Measurements from ENCODE around the gene NTRK2. TPM values are rescaled to one million over a fixed set of nuclear protein-coding genes. Genes with fewer than 3 reads are reported as not detected.

Gene NTRK2
- total RNA-seq, 4 donors from 2014 or later, result 9.5 to 19.5 (median 12.3) TPM

DNA sequence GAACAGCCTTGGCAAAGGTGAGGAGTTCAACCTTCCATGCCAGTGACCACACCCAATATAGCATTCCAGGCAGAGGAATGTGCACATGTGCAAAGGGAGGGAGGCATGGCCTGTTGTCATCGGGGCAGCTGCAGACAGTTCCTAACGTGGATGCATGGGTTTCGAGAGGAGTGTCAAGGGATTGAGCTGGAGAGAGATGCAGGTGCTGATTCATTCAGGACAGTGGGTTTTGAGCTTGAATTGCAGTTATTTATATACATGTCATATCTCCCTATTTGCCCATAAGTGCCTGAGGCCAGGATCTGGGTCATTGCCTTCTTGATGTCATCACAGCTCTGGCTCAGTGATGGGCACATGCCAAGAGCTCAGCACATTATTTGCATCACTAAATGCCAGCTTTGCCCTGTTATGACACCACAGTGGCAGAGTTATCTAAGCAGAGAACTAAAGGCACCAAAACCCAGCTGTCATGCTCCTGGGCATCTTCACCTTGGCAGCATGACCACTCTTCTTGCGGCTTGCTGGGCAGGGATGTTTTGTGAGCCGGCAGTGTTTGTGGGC is 278.0 kb downstream of the NTRK2 start:
- Histone ChIP-seq H3K27ac (no peak overlapping the region), H3K4me3 (no peak overlapping the region), H3K36me3 (no peaks in the 10 kb centered on the region), H3K9me3 (no peaks in the 10 kb centered on the region), H3K4me1 (peaks cover 50% of the 10 kb centered on the region), H3K27me3 (no peaks in the 10 kb centered on the region)
- TF ChIP-seq POLR2AphosphoS5 (IDR thresholded peaks at IDR 0.05) (no peak), POLR2A (IDR thresholded peaks at IDR 0.05) (no peak), EP300 (IDR thresholded peaks at IDR 0.05) (no peak)
- TF ChIP-seq, protein P1, sequence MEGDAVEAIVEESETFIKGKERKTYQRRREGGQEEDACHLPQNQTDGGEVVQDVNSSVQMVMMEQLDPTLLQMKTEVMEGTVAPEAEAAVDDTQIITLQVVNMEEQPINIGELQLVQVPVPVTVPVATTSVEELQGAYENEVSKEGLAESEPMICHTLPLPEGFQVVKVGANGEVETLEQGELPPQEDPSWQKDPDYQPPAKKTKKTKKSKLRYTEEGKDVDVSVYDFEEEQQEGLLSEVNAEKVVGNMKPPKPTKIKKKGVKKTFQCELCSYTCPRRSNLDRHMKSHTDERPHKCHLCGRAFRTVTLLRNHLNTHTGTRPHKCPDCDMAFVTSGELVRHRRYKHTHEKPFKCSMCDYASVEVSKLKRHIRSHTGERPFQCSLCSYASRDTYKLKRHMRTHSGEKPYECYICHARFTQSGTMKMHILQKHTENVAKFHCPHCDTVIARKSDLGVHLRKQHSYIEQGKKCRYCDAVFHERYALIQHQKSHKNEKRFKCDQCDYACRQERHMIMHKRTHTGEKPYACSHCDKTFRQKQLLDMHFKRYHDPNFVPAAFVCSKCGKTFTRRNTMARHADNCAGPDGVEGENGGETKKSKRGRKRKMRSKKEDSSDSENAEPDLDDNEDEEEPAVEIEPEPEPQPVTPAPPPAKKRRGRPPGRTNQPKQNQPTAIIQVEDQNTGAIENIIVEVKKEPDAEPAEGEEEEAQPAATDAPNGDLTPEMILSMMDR (IDR thresholded peaks at IDR 0.05), result no peak
- no peak for DNase-seq (ENCODE audit: low spot score in 2 of 2)
- WGBS, result 48% methylated on average over 5 of the region's 5 CpGs

DNA sequence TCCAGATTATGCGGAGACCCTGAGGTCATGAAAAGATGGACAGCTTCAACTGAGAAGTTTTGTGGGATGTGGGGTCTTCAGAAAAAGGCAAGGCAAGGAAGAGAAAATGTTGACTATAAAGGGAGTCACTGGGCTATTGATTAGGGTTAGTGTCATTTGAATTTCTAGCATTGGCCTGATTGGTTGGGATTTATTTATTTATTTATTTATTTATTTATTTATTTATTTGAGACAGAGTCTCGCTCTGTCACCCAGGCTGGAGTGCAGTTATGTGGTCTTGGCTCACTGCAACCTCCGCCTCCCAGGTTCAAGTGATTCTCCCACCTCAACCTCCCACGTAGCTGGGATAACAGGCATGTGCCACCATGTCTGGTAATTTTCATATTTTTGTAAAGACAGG is 279.7 kb downstream of the NTRK2 start:
- Histone ChIP-seq H3K27ac (no peak overlapping the region), H3K9me3 (no peaks in the 10 kb centered on the region), H3K4me3 (no peak overlapping the region), H3K36me3 (no peaks in the 10 kb centered on the region), H3K27me3 (no peaks in the 10 kb centered on the region), H3K4me1 (peaks cover 55% of the 10 kb centered on the region)
- WGBS, result 96% methylated on average over 4 of the region's 4 CpGs
- TF ChIP-seq, protein P1 (IDR thresholded peaks at IDR 0.05), result no peak
- TF ChIP-seq POLR2A (IDR thresholded peaks at IDR 0.05) (no peak), EP300 (IDR thresholded peaks at IDR 0.05) (no peak), POLR2AphosphoS5 (IDR thresholded peaks at IDR 0.05) (no peak)
- DNase-seq (ENCODE audit: low spot score in 2 of 2), result no peak

DNA sequence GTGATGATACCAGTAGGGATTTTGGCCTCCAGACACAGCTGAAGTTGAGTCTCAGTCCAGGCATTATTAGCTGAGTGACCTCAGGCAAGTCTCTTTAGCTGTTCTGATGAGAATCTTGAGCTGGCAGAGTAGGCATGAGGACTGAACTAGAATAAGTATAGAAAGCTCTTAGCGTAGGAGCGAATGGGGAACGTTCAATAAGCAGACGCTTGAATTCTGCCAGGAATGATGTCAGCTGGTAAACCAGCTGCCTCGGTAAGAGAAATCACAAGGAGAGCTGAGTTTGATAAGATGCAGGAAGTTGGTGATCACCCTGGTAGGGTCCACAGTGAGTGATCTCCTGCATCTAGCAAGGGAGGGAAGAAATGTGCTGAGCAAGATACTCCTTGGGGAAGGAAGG is 280.4 kb downstream of the NTRK2 start:
- no peak for DNase-seq (ENCODE audit: low spot score in 2 of 2)
- WGBS, result 80% methylated on average over 5 of the region's 5 CpGs
- Histone ChIP-seq H3K27me3 (no peaks in the 10 kb centered on the region), H3K9me3 (no peaks in the 10 kb centered on the region), H3K4me1 (peaks cover 55% of the 10 kb centered on the region), H3K36me3 (no peaks in the 10 kb centered on the region), H3K27ac (no peak overlapping the region), H3K4me3 (no peak overlapping the region)
- no peak for TF ChIP-seq POLR2AphosphoS5 (IDR thresholded peaks at IDR 0.05)
- TF ChIP-seq EP300 (IDR thresholded peaks at IDR 0.05), result no peak
- TF ChIP-seq, protein P1 (IDR thresholded peaks at IDR 0.05), result no peak
- no peak for TF ChIP-seq POLR2A (IDR thresholded peaks at IDR 0.05)

DNA sequence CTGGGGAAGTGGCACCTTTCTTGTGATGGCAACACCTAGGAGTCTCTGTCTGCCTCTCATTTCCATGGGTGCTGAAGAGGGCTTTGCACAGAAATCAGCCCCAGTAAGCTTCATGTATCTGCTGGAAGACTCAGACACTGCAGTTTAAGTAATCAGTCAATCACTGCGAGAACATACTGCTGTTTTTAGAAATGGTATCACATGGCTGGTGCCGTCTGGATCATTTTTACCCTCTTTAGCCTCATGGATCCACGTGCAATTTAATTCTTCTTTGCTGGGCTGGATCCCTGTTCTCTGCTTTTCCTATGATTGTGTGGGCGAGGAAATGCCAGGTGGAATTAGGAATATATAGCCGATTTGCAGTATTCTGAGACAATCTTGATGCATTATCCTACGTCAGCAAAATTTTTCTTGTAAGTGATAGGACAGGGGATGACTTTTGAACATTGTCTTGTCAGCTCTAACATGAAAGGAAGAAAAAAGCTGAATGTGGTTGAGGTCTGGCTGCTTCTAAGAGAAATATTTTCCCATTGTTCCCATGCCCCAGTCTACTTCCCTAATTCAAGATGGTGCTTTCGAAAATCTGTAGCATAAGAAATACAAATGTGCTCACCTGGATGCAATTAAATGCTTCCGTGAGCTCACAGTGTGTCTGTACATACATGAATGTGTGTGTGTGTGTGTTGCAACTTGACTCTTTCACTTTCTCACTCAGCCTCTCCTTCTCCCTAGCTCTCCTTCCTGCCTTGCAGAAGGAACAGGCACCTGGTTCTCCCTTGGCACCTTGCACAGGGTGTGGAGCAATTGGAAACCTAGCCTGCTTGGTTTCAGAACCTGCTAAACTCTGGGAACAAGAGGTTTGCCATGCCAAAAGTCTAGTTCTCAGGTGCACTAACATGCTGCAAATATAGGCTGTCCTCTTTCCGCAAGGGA is 281.6 kb downstream of the NTRK2 start:
- Histone ChIP-seq H3K4me1 (peaks cover 43% of the 10 kb centered on the region), H3K9me3 (no peaks in the 10 kb centered on the region), H3K36me3 (no peaks in the 10 kb centered on the region), H3K27ac (no peak overlapping the region), H3K27me3 (no peaks in the 10 kb centered on the region), H3K4me3 (no peak overlapping the region)
- WGBS, result 73% methylated on average over 9 of the region's 9 CpGs
- no peak for DNase-seq (ENCODE audit: low spot score in 2 of 2)
- TF ChIP-seq EP300 (IDR thresholded peaks at IDR 0.05) (no peak), POLR2AphosphoS5 (IDR thresholded peaks at IDR 0.05) (peak in 1 of 3 donors; percentile 43), POLR2A (IDR thresholded peaks at IDR 0.05) (no peak)

DNA sequence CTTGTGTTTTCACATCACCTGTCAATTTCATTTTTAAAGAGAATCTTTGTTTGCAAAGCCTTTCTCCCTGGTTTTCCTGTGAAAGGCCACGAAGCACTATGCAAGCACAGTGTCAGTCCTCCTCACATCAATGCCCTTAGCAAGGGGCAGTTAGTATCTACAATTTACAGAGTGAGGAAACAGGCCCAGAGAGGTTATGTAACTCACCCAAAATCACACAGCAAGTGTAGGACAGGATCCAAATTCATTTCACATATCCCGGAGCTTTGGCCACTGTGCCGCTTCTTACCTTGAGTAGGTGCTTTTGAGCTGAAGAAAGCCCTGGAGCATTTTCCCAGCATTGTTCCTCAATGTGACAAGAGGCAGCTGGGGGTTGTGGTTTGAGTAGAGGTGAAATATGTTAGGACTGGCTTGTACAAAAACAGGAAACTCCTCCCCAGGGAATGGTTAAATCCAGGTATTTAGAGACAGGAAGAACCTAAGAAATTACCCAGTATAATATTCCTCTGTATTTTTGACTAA is 283.8 kb downstream of the NTRK2 start:
- H3K36me3 ChIP-seq, result no peaks in the 10 kb centered on the region

More for the DNA sequence above, 283.8 kb downstream of the NTRK2 start:
- no peaks in the 10 kb centered on the region for H3K27me3 ChIP-seq
- TF ChIP-seq, protein P1 (IDR thresholded peaks at IDR 0.05), result no peak
- TF ChIP-seq EP300 (IDR thresholded peaks at IDR 0.05), result no peak
- TF ChIP-seq POLR2AphosphoS5 (IDR thresholded peaks at IDR 0.05), result no peak
- TF ChIP-seq POLR2A (IDR thresholded peaks at IDR 0.05), result no peak
- DNase-seq (ENCODE audit: low spot score in 2 of 2), result no peak
- H3K9me3 ChIP-seq, result no peaks in the 10 kb centered on the region
- H3K4me3 ChIP-seq, result no peak overlapping the region
- WGBS, result 87% methylated on average over 3 of the region's 3 CpGs
- H3K4me1 ChIP-seq, result peaks cover 22% of the 10 kb centered on the region
- H3K27ac ChIP-seq, result no peak overlapping the region

Measured in suprapubic skin (tissue), 4 donors.